Osteoblast (primary cell): ENCODE measurements around the gene CEP63. TPM values are rescaled to one million over a fixed set of nuclear protein-coding genes. Genes with fewer than 3 reads are reported as not detected.

Experiments
- DNase-seq: peaks from one replicate; pipeline ENCODE4 v3.0.0; 2011; ENCODE audit warnings: low spot score, mixed read lengths; ENCODE audit not compliant: insufficient read length; ENCODE audit errors: missing footprints
- H2AFZ ChIP-seq: 2 replicates; pipeline ENCODE4 v1.6.0; 2011; ENCODE audit warnings: mild to moderate bottlenecking, low read length
- H3K27ac ChIP-seq: 2 replicates; pipeline ENCODE4 v1.5.1; 2011; ENCODE audit warnings: mild to moderate bottlenecking, low read depth, low read length, moderate library complexity
- H3K27me3 ChIP-seq: 2 replicates; pipeline ENCODE4 v1.6.0; 2012; ENCODE audit warnings: mild to moderate bottlenecking, control low read depth, inconsistent platforms, low read length, moderate library complexity; ENCODE audit not compliant: insufficient read depth
- H3K36me3 ChIP-seq: 2 replicates; pipeline ENCODE4 v1.5.1; 2011; ENCODE audit warnings: mild to moderate bottlenecking, low read length, control low read depth, moderate library complexity; ENCODE audit not compliant: insufficient read depth
- H3K4me1 ChIP-seq: 2 replicates; pipeline ENCODE4 v1.5.1; 2011; ENCODE audit warnings: mild to moderate bottlenecking, low read length, control low read depth, moderate library complexity; ENCODE audit not compliant: insufficient read depth
- H3K4me2 ChIP-seq: 2 replicates; pipeline ENCODE4 v1.6.0; 2011; ENCODE audit warnings: mild to moderate bottlenecking, low read length; ENCODE audit not compliant: insufficient read depth
- H3K4me3 ChIP-seq: fragments of 200-600 bp; sonication (generic); 3 replicates; pipeline ENCODE4 v1.5.1; 2012; ENCODE audit warnings: mild to moderate bottlenecking, low read length, inconsistent platforms; ENCODE audit not compliant: insufficient read depth
- H3K79me2 ChIP-seq: 2 replicates; pipeline ENCODE4 v1.6.0; 2012; ENCODE audit warnings: mild to moderate bottlenecking, low read length, control low read depth, inconsistent platforms; ENCODE audit not compliant: insufficient read depth
- H3K9me3 ChIP-seq: 2 replicates; pipeline ENCODE4 v1.5.1; 2011; ENCODE audit warnings: low read depth, low read length, control low read depth
- H4K20me1 ChIP-seq: 2 replicates; pipeline ENCODE4 v1.6.0; 2012; ENCODE audit warnings: mild to moderate bottlenecking, low read length, control low read depth; ENCODE audit not compliant: insufficient read depth
- CTCF ChIP-seq: IDR thresholded peaks from 2 replicates; pipeline ENCODE4 v1.5.1; 2011; ENCODE audit warnings: mild to moderate bottlenecking, low read depth, low read length, moderate library complexity; ENCODE audit errors: extremely low read depth
- total RNA-seq: library from RNA; depleted of rRNA; stranded (reverse); fragments of >200 nt; gene quantifications from 2 replicates; pipeline ENCODE4 v1.2.3, GENCODE V29; 2012

Gene CEP63
- total RNA-seq, 1 donor = 15.9 TPM

DNA sequence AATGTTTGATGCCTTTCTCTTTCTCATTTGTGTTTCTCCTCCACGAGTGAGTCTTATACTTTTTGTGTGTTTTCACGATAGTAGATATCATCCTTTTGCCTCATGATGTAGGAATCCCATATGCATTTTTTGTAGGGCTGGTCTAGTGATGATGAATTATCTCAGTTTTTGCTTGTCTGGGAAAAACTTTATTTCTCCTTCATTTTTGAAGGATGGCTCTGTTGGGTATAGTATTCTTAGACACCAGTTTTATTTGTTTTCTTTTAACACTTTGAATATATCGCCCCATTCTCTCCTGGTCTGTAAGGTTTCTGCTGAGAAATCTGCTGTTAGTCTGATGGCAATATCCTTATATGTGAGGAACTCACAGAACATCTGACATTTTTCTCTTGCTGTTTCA lies 18.3 kb downstream of the CEP63 start:
- Histone ChIP-seq H3K79me2 (peaks cover 64% of the 10 kb centered on the region), H3K4me1 (no peaks in the 10 kb centered on the region), H3K4me3 (no peak overlapping the region), H3K4me2 (no peak overlapping the region), H4K20me1 (no peaks in the 10 kb centered on the region), H3K9me3 (no peaks in the 10 kb centered on the region), H3K27me3 (no peaks in the 10 kb centered on the region), H3K36me3 (peaks cover 4% of the 10 kb centered on the region), H3K27ac (no peak overlapping the region), H2AFZ (no peak overlapping the region)
- no peak for DNase-seq
- no peak for TF ChIP-seq CTCF

DNA sequence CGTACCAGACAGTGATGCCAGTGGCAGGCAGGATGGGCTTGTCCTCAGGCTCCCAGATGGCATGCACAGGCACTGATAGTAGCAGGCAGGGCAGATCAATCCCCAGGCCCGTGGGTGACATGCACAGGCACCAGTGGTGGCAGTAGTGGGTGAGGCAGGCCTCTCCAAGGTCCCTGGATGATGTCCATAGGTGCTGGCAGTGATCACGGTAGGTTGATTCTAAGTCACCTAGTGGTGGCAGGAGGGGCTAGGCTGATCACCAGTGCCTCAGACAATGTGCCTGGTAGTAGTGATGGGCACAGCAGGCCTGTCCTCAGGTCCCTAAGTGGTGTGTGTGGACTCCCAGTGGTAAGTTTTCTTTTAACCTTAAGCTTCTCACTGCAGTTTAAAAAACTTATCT lies 19.6 kb downstream of the CEP63 start:
- Histone ChIP-seq H3K36me3 (peaks cover 4% of the 10 kb centered on the region), H3K27me3 (no peaks in the 10 kb centered on the region), H3K79me2 (peaks cover 54% of the 10 kb centered on the region), H3K9me3 (no peaks in the 10 kb centered on the region), H4K20me1 (no peaks in the 10 kb centered on the region), H3K4me2 (no peak overlapping the region), H2AFZ (no peak overlapping the region), H3K4me1 (no peaks in the 10 kb centered on the region), H3K27ac (no peak overlapping the region), H3K4me3 (no peak overlapping the region)
- TF ChIP-seq CTCF = no peak
- DNase-seq = no peak

GRCh38 chr3:134511500-134511899 lies 25.6 kb downstream of the CEP63 start:
- TF ChIP-seq CTCF = no peak
- H3K27ac ChIP-seq = no peak overlapping the region
- H3K79me2 ChIP-seq = no peaks in the 10 kb centered on the region
- H2AFZ ChIP-seq = no peak overlapping the region
- H3K4me3 ChIP-seq = no peak overlapping the region
- H3K4me1 ChIP-seq = no peaks in the 10 kb centered on the region
- no peak overlapping the region for H3K4me2 ChIP-seq
- no peaks in the 10 kb centered on the region for H3K27me3 ChIP-seq
- H3K36me3 ChIP-seq = peaks cover 4% of the 10 kb centered on the region
- H3K9me3 ChIP-seq = no peaks in the 10 kb centered on the region
- H4K20me1 ChIP-seq = no peaks in the 10 kb centered on the region
- DNase-seq = no peak

DNA sequence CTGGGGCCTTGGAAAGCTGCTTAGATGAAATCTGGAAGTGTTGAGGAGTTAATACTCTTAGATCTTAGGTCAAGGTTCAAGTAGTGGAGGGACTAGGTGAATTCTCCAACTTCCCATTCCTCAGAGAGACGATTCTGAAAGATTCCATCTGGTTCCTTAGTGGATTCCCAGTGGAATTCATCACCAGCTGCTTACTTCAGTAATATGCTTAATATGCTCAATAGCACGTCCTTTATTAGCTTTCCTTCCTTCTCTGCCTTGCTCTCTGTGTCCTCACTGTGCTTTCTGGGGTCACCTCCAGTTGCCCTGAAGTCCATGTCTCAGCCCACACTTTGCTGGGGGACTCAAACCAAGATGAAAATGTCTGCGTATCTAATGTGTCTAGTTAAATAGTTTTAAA lies 31.0 kb downstream of the CEP63 start:
- H3K4me3 ChIP-seq = no peak overlapping the region
- peak overlapping the region; percentile 73 for H3K4me2 ChIP-seq
- H3K27ac ChIP-seq = peak overlapping the region; percentile 52
- TF ChIP-seq CTCF = no peak
- no peaks in the 10 kb centered on the region for H3K27me3 ChIP-seq
- no peaks in the 10 kb centered on the region for H3K79me2 ChIP-seq
- H3K36me3 ChIP-seq = no peaks in the 10 kb centered on the region
- DNase-seq = no peak
- H3K4me1 ChIP-seq = peaks cover 15% of the 10 kb centered on the region
- peak overlapping the region; percentile 64 for H2AFZ ChIP-seq
- no peaks in the 10 kb centered on the region for H3K9me3 ChIP-seq
- no peaks in the 10 kb centered on the region for H4K20me1 ChIP-seq
